K562 (cell line): ENCODE measurements around the gene TLCD1. TPM values are rescaled to one million over a fixed set of nuclear protein-coding genes. Genes with fewer than 3 reads are reported as not detected.

ENCODE experiments used
- ATAC-seq: fragments of 200-7000 bp; cut with Tn5 transposase; 3 replicates; pipeline ENCODE4 v1.9.1; 2020; ENCODE audit warnings: moderate library complexity
- BruUV-seq: library from RNA; stranded (reverse); fragments of 400-500 nt; replicated peaks from 2 replicates; lab custom pipeline; 2021; lab: Mats Ljungman, UMichigan
- CTCF ChIA-PET: fragments of 300-600 bp; formaldehyde crosslinking; extraction: SDS; loops from one replicate; lab custom pipeline; 2021; ENCODE audit warnings: low intra/inter-chr PET ratio; lab: Yijun Ruan, JAX
- POLR2A ChIA-PET: fragments of 300-600, 350-650 bp; sonication (Branson Sonifier 250); formaldehyde crosslinking; extraction: SDS; loops from one replicate; lab custom pipeline; 2021; ENCODE audit warnings: antibody characterized with exemption, inconsistent platforms; lab: Yijun Ruan, JAX
- DNase-seq, 4 experiments: peaks; one replicate each; pipeline versions ENCODE4 v3.0.0 to v3.0.0-alpha.2; 2011 to 2018; ENCODE audit warnings: low spot score in 3 of 4, mixed read lengths in 3 of 4; ENCODE audit errors: extremely low read depth in 1 of 4
- FAIRE-seq: peaks from 2 replicates; lab custom pipeline; 2011; peaks lifted over from hg19 to GRCh38; lab: Jason Lieb, UNC
- H2AFZ ChIP-seq: 2 replicates; pipeline ENCODE4 v1.6.0; 2011; ENCODE audit warnings: low read depth, low read length, control low read depth, inconsistent platforms
- H3K27ac ChIP-seq: fragments of 200-600 bp; 3 replicates; pipeline ENCODE4 v1.8.0; 2011; ENCODE audit warnings: low read depth, mild to moderate bottlenecking, control low read depth, inconsistent platforms, low read length, moderate library complexity, mixed read lengths; ENCODE audit errors: extremely low read depth
- H3K27me3 ChIP-seq, 2 experiments: fragments of 300-600 bp in 1 of 2; 2 replicates in 1 of 2; 3 replicates in 1 of 2; pipeline versions ENCODE4 v1.6.0 to v1.8.0; 2011; ENCODE audit warnings: inconsistent platforms in 2 of 2, low read length in 2 of 2, mild to moderate bottlenecking in 1 of 2, mixed read lengths in 1 of 2, moderate library complexity in 1 of 2; ENCODE audit not compliant: control insufficient read depth in 2 of 2, insufficient read depth in 2 of 2
- H3K36me3 ChIP-seq: fragments of 300-600 bp; 3 replicates; pipeline ENCODE4 v1.8.0; 2011; ENCODE audit warnings: mild to moderate bottlenecking, low read length, inconsistent platforms; ENCODE audit not compliant: control insufficient read depth, insufficient read depth
- H3K4me1 ChIP-seq, 2 experiments: fragments of 200-600 bp in 1 of 2; replicated peaks in 1 of 2; 2 replicates in 1 of 2; 3 replicates in 1 of 2; pipeline versions ENCODE4 v1.5.1 to v1.8.0; 2011; ENCODE audit warnings: inconsistent platforms in 2 of 2, low read length in 2 of 2, mild to moderate bottlenecking in 1 of 2, mixed read lengths in 1 of 2, moderate library complexity in 1 of 2; ENCODE audit not compliant: control insufficient read depth in 2 of 2, insufficient read depth in 2 of 2
- H3K4me2 ChIP-seq: 2 replicates; pipeline ENCODE4 v1.6.1; 2011; ENCODE audit warnings: low read length, control low read depth, inconsistent platforms, mixed read lengths; ENCODE audit not compliant: insufficient read depth
- H3K4me3 ChIP-seq: fragments of 200-600 bp; sonication (generic), shearing (Covaris generic); 2 replicates; pipeline ENCODE4 v1.5.1; 2016; ENCODE audit warnings: control low read depth, inconsistent platforms
- H3K79me2 ChIP-seq: fragments of 200-600 bp; 3 replicates; pipeline ENCODE4 v1.8.0; 2011; ENCODE audit warnings: low read length, inconsistent platforms; ENCODE audit not compliant: control insufficient read depth, insufficient read depth
- H3K9ac ChIP-seq, 2 experiments: 2 replicates each; pipeline versions ENCODE4 v1.6.0 to v1.6.1; 2011; ENCODE audit warnings: low read depth in 2 of 2, low read length in 2 of 2, control low read depth in 1 of 2, inconsistent platforms in 1 of 2, mild to moderate bottlenecking in 1 of 2, mixed read lengths in 1 of 2; ENCODE audit not compliant: insufficient read depth in 1 of 2
- H3K9me1 ChIP-seq: one replicate; pipeline ENCODE4 v1.6.0; 2011; ENCODE audit warnings: inconsistent platforms, mild to moderate bottlenecking, low read length, moderate library complexity; ENCODE audit not compliant: control insufficient read depth, insufficient read depth
- H3K9me3 ChIP-seq: replicated peaks from 2 replicates; pipeline ENCODE4 v1.5.1; 2011; ENCODE audit warnings: low read depth, low read length, inconsistent platforms; ENCODE audit not compliant: control insufficient read depth, insufficient read depth
- H4K20me1 ChIP-seq: replicated peaks from 2 replicates; pipeline ENCODE4 v1.6.1; 2011; ENCODE audit warnings: low read length, inconsistent platforms, mixed read lengths; ENCODE audit not compliant: control insufficient read depth, insufficient read depth
- KAT7 ChIP-seq: sonication (generic); formaldehyde crosslinking; IDR thresholded peaks from 2 replicates; pipeline ENCODE4 v1.8.0; 2022; ENCODE audit warnings: missing genetic modification reagents, mild to moderate bottlenecking, borderline replicate concordance
- POLR2A ChIP-seq: fragments of 450-650 bp; conservative IDR thresholded peaks from 2 replicates; pipeline ENCODE4 v1.6.1; 2016
- POLR2AphosphoS5 ChIP-seq: IDR thresholded peaks from 2 replicates; pipeline ENCODE4 v1.6.1; 2011; ENCODE audit warnings: mild to moderate bottlenecking, low read depth, low read length, moderate library complexity; ENCODE audit not compliant: control insufficient read depth, insufficient read depth
- POLR2G ChIP-seq: fragments of 200-400 bp; formaldehyde crosslinking; IDR thresholded peaks from 2 replicates; pipeline ENCODE4 v1.6.1; 2017; ENCODE audit warnings: low read depth, mild to moderate bottlenecking, antibody characterized with exemption, low read length, moderate library complexity
- RBBP5 ChIP-seq: fragments of 200-600 bp; sonication (generic); IDR thresholded peaks from 2 replicates; pipeline ENCODE4 v1.6.1; 2012; ENCODE audit warnings: borderline replicate concordance, mild to moderate bottlenecking, low read length, control low read depth, inconsistent platforms; ENCODE audit not compliant: insufficient read depth, poor library complexity, severe bottlenecking
- SUPT5H ChIP-seq: fragments of 450-650 bp; IDR thresholded peaks from 2 replicates; pipeline ENCODE4 v1.6.1; 2016
- WGBS: fragments of 100-300 bp; shearing (Covaris generic); methylation state at CpG from one replicate; pipeline ENCODE4 v1.1.6; 2016; ENCODE audit warnings: low coverage, mixed read lengths; ENCODE audit not compliant: insufficient coverage; ENCODE audit errors: missing lambda C conversion rate; 5-methylcytosine and 5-hydroxymethylcytosine counted together
- in situ Hi-C: fragments of 300-500 bp; cut with MboI; formaldehyde crosslinking; loops from 4 replicates; pipeline ENCODE4 v1.15.0; 2018; ENCODE audit warnings: inconsistent platforms, mixed read lengths
- intact Hi-C: fragments of 100-400 bp; cut with micrococcal nuclease; formaldehyde crosslinking; loops from 2 replicates; pipeline ENCODE4 v1.14.2; 2022
- polyA plus RNA-seq, 8 experiments: library from polyadenylated mRNA; depleted of rRNA in 4 of 8; stranded (reverse) in 5 of 8; unstranded in 3 of 8; fragments of >200 nt; fragmentation: Nextera tagmentation in 2 of 8; fragmentation: Illumina TruSeq in 1 of 8; extraction: Ambion mirVana in 2 of 8; extraction: Trizol in 1 of 8; gene quantifications; 2 replicates each; pipeline versions ENCODE4 v1.2.1 to v1.2.3, GENCODE V29; 2011 to 2014; ENCODE audit warnings: inconsistent platforms in 1 of 8, missing spikeins in 1 of 8
- total RNA-seq, 7 experiments: library from RNA; depleted of rRNA in 6 of 7; stranded (reverse); fragments of >200 nt in 6 of 7; fragmentation: Illumina TruSeq in 2 of 7; extraction: Trizol in 2 of 7; gene quantifications; 2 replicates each; pipeline versions ENCODE4 v1.2.1 to v1.2.3, GENCODE V29; 2011 to 2021; ENCODE audit warnings: low replicate concordance in 1 of 7

Gene TLCD1
- total and polyA plus RNA-seq, 9 of the 15 experiments (the other 6 are each of a cell fraction or from before 2014, with no cell fraction given) = 6.8 to 37.7 (median 21.7) TPM

- 87% methylated on average over 5 of the region's 5 CpGs for WGBS
- POLR2A ChIA-PET = interaction anchor here (0.9 to 1.4 kb wide), 3 partner anchors 9 to 29 kb away, joined by 3 to 5 read pairs (median 3); no protein-coding TSS in a partner anchor
These were observed 30.2 kb upstream of the TLCD1 start for GRCh38 chr17:28756049-28756804.

GRCh38 chr17:28755486-28755885 is 29.5 kb upstream of the TLCD1 start:
- ChIA-PET POLR2A (interaction anchor here (1.8 to 17.4 kb wide), 3 partner anchors 9 to 31 kb away, joined by 12 to 367 read pairs (median 18); partner anchors contain the start of genes NEK8, RPL23A, TLCD1 and TRAF4), CTCF (no interaction called here)
- DNase-seq (no peak), FAIRE-seq (no peak), ATAC-seq (no peak; the same call in 2 of the 3 replicates)
- intact Hi-C loops (no loop called here), in situ Hi-C loops (no loop called here)
- Histone ChIP-seq H2AFZ (no peak overlapping the region), H3K27me3 (no peaks in the 10 kb centered on the region), H3K4me2 (no peak overlapping the region), H3K9me1 (peaks cover 5% of the 10 kb centered on the region), H3K4me1 (peaks cover 4 to 13% of the 10 kb centered on the region in 2 experiments; a peak in 4 of 5 replicates), H3K27ac (no peak overlapping the region), H3K9ac (no peak overlapping the region), H3K79me2 (peaks cover 12% of the 10 kb centered on the region), H3K36me3 (peaks cover 57% of the 10 kb centered on the region), H4K20me1 (no peaks in the 10 kb centered on the region), H3K4me3 (no peak overlapping the region), H3K9me3 (no peaks in the 10 kb centered on the region)
- BruUV-seq = no TSS peak
- 0 out of 2 replicates have a peak, but pooled peaks have one; percentile 10 for TF ChIP-seq POLR2AphosphoS5
- TF ChIP-seq RBBP5 = no peak
- TF ChIP-seq POLR2A = peak; percentile 48; the same call in 1 of the 2 replicates
- 0 out of 2 replicates have a peak, but pooled peaks have one; percentile 28 for TF ChIP-seq POLR2G
- WGBS = 85% methylated on average over 7 of the region's 7 CpGs

More at GRCh38 chr17:28756049-28756804, 30.2 kb upstream of the TLCD1 start:
- H3K9me1 ChIP-seq = peaks cover 5% of the 10 kb centered on the region
- no peak for FAIRE-seq
- no peak for DNase-seq
- in situ Hi-C loops = no loop called here
- no peak overlapping the region for H3K4me3 ChIP-seq
- H3K9ac ChIP-seq = no peak overlapping the region
- intact Hi-C loops = no loop called here
- no peaks in the 10 kb centered on the region for H3K27me3 ChIP-seq
- BruUV-seq = no TSS peak
- no peak overlapping the region for H3K27ac ChIP-seq
- CTCF ChIA-PET = no interaction called here
- no peaks in the 10 kb centered on the region for H3K9me3 ChIP-seq
- no peak overlapping the region for H2AFZ ChIP-seq
- peaks cover 6% of the 10 kb centered on the region; the same call in 2 of the 3 replicates for H3K79me2 ChIP-seq
- peaks cover 0 to 10% of the 10 kb centered on the region in 2 experiments; a peak in 3 of 5 replicates for H3K4me1 ChIP-seq
- no peak for TF ChIP-seq KAT7 (CRISPR knock-in tag)
- peak; percentile 22; the same call in 1 of the 2 replicates for TF ChIP-seq SUPT5H
- TF ChIP-seq, all 486 proteins: peak for 1
- Histone ChIP-seq H3K36me3 (peaks cover 57% of the 10 kb centered on the region), H3K4me2 (no peak overlapping the region), H4K20me1 (no peaks in the 10 kb centered on the region)
- no peak for ATAC-seq
